IPS-20b (cell line): Measurements from ENCODE around the gene LARP6.

Experiments
- H3K27ac ChIP-seq: one replicate; pipeline ENCODE4 v1.5.1; 2013; ENCODE audit warnings: low read length
- H3K27me3 ChIP-seq: 2 replicates; pipeline ENCODE4 v1.6.1; 2013; ENCODE audit warnings: mild to moderate bottlenecking, low read length, inconsistent platforms; ENCODE audit not compliant: insufficient read depth
- H3K36me3 ChIP-seq: 2 replicates; pipeline ENCODE4 v1.6.1; 2013; ENCODE audit warnings: low read depth, mild to moderate bottlenecking, inconsistent platforms, low read length, moderate library complexity; ENCODE audit not compliant: insufficient read depth
- H3K4me1 ChIP-seq: 2 replicates; pipeline ENCODE4 v1.6.1; 2013; ENCODE audit warnings: mild to moderate bottlenecking, control low read depth, inconsistent platforms, low read length, moderate library complexity; ENCODE audit not compliant: insufficient read depth
- H3K4me3 ChIP-seq: 2 replicates; pipeline ENCODE4 v1.5.1; 2013; ENCODE audit warnings: mild to moderate bottlenecking, low read length, inconsistent platforms
- H3K9ac ChIP-seq: 2 replicates; pipeline ENCODE4 v1.6.1; 2013; ENCODE audit warnings: low read depth, mild to moderate bottlenecking, inconsistent platforms, low read length, moderate library complexity
- H3K9me3 ChIP-seq: 2 replicates; pipeline ENCODE4 v1.6.1; 2013; ENCODE audit warnings: mild to moderate bottlenecking, low read depth, low read length, inconsistent platforms; ENCODE audit not compliant: insufficient read depth

The LARP6 gene

GRCh38 chr15:70835841-70836240 is 18.1 kb downstream of the LARP6 start:
- Histone ChIP-seq H3K9ac (no peak overlapping the region), H3K4me3 (no peak overlapping the region), H3K27ac (no peak overlapping the region), H3K27me3 (no peaks in the 10 kb centered on the region), H3K9me3 (no peaks in the 10 kb centered on the region), H3K4me1 (peaks cover 10% of the 10 kb centered on the region), H3K36me3 (peaks cover 22% of the 10 kb centered on the region)

DNA sequence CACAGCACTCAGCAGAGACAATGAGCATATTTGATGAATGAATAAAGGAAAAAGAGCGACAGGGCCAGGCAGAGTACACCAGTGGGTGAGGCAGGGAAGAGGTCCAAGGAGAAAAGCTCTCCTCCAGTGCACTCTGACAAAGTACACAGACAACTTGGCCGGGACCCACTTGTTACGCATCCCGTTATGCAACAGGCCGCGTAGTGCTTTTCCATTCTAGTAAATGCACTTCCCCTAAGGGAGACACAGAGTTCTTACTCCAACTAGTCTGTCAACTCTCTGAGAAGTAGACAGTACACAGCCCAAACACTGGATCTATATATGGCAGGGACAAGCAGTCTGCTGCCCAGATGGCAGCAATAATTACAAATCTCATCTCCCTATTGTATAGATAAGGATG is 18.5 kb downstream of the LARP6 start:
- Histone ChIP-seq H3K27ac (no peak overlapping the region), H3K4me1 (peaks cover 10% of the 10 kb centered on the region), H3K27me3 (no peaks in the 10 kb centered on the region), H3K36me3 (peaks cover 22% of the 10 kb centered on the region), H3K9ac (no peak overlapping the region), H3K4me3 (no peak overlapping the region), H3K9me3 (no peaks in the 10 kb centered on the region)

- Histone ChIP-seq H3K27ac (no peak overlapping the region), H3K36me3 (peaks cover 22% of the 10 kb centered on the region), H3K9ac (no peak overlapping the region)
Measured at GRCh38 chr15:70834999-70835398, 19.0 kb downstream of the LARP6 start.

GRCh38 chr15:70833861-70834765 is 19.8 kb downstream of the LARP6 start:
- Histone ChIP-seq H3K9me3 (no peaks in the 10 kb centered on the region), H3K4me1 (peaks cover 10% of the 10 kb centered on the region), H3K36me3 (peaks cover 22% of the 10 kb centered on the region), H3K27me3 (no peaks in the 10 kb centered on the region), H3K4me3 (no peak overlapping the region), H3K27ac (no peak overlapping the region), H3K9ac (peak overlapping the region; percentile 24; the same call in 1 of the 2 replicates)

More at GRCh38 chr15:70834999-70835398, 19.0 kb downstream of the LARP6 start:
- Histone ChIP-seq H3K4me3 (no peak overlapping the region), H3K9me3 (no peaks in the 10 kb centered on the region), H3K4me1 (peaks cover 10% of the 10 kb centered on the region), H3K27me3 (no peaks in the 10 kb centered on the region)

GRCh38 chr15:70833422-70833821 is 20.5 kb downstream of the LARP6 start:
- Histone ChIP-seq H3K36me3 (peaks cover 22% of the 10 kb centered on the region), H3K4me3 (no peak overlapping the region), H3K9me3 (no peaks in the 10 kb centered on the region), H3K27me3 (no peaks in the 10 kb centered on the region), H3K4me1 (peaks cover 10% of the 10 kb centered on the region), H3K9ac (no peak overlapping the region), H3K27ac (no peak overlapping the region)

- H3K27me3 ChIP-seq, result no peaks in the 10 kb centered on the region
- H3K36me3 ChIP-seq, result peaks cover 22% of the 10 kb centered on the region
- H3K4me1 ChIP-seq, result peaks cover 10% of the 10 kb centered on the region
- no peak overlapping the region for H3K27ac ChIP-seq
- H3K9ac ChIP-seq, result no peak overlapping the region
- H3K4me3 ChIP-seq, result no peak overlapping the region
- no peaks in the 10 kb centered on the region for H3K9me3 ChIP-seq
Measured at GRCh38 chr15:70832176-70832575, 21.8 kb downstream of the LARP6 start.

GRCh38 chr15:70831094-70831911 is 22.7 kb downstream of the LARP6 start:
- no peaks in the 10 kb centered on the region for H3K27me3 ChIP-seq
- H3K4me3 ChIP-seq, result no peak overlapping the region
- peaks cover 10% of the 10 kb centered on the region for H3K4me1 ChIP-seq
- no peak overlapping the region for H3K9ac ChIP-seq
- H3K9me3 ChIP-seq, result no peaks in the 10 kb centered on the region
- H3K36me3 ChIP-seq, result peaks cover 22% of the 10 kb centered on the region
- H3K27ac ChIP-seq, result no peak overlapping the region

- Histone ChIP-seq H3K36me3 (peaks cover 21% of the 10 kb centered on the region), H3K4me3 (no peak overlapping the region), H3K27ac (no peak overlapping the region), H3K27me3 (no peaks in the 10 kb centered on the region), H3K9ac (no peak overlapping the region), H3K9me3 (no peaks in the 10 kb centered on the region), H3K4me1 (peaks cover 10% of the 10 kb centered on the region)
Measured at GRCh38 chr15:70830615-70831014, 23.3 kb downstream of the LARP6 start.

GRCh38 chr15:70829371-70830166 is 24.4 kb downstream of the LARP6 start:
- Histone ChIP-seq H3K36me3 (peaks cover 14% of the 10 kb centered on the region), H3K27me3 (no peaks in the 10 kb centered on the region), H3K4me1 (peaks cover 8% of the 10 kb centered on the region), H3K9ac (no peak overlapping the region), H3K9me3 (no peaks in the 10 kb centered on the region), H3K4me3 (no peak overlapping the region), H3K27ac (no peak overlapping the region)

DNA sequence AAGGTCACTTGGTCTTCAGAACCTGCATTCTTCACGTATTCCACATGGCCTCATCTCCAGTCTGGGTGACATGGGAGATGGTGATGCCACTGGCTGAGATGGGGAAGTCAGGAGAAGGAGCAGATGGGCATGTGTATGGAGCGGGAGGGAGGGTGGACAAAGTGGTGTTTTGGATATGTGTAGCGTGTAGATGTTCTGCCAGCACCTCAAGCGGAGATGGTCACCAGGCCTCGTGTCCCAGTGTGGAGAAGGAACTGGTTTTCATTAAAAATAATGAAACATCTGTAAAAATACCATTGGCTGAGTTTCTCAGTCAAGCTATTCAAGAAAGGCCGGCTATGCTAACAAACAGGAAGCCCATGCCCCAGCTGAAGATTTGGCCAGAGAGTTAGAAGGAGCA is 26.2 kb downstream of the LARP6 start:
- H3K9me3 ChIP-seq, result no peaks in the 10 kb centered on the region
- no peak overlapping the region for H3K9ac ChIP-seq
- peaks cover 6% of the 10 kb centered on the region for H3K36me3 ChIP-seq
- H3K4me1 ChIP-seq, result no peaks in the 10 kb centered on the region
- no peak overlapping the region for H3K27ac ChIP-seq
- no peaks in the 10 kb centered on the region for H3K27me3 ChIP-seq
- no peak overlapping the region for H3K4me3 ChIP-seq

GRCh38 chr15:70826634-70827033 is 27.3 kb downstream of the LARP6 start:
- Histone ChIP-seq H3K27me3 (no peaks in the 10 kb centered on the region), H3K4me3 (no peak overlapping the region), H3K9ac (no peak overlapping the region), H3K27ac (no peak overlapping the region), H3K36me3 (no peaks in the 10 kb centered on the region; the same call in 1 of the 2 replicates), H3K9me3 (no peaks in the 10 kb centered on the region), H3K4me1 (no peaks in the 10 kb centered on the region)
